ENCODE data around the gene RGS7. TPM values are rescaled to one million over a fixed set of nuclear protein-coding genes. Genes with fewer than 3 reads are reported as not detected.

Gene RGS7
- not detected in 2 replicates for total RNA-seq

GRCh38 chr1:241356519-241357365, at the start of gene RGS7:
Gene RGS7, minus strand, starts transcription at chr1:241357205.

Other genes starting within 250 kb of the RGS7 start
- 56.7 and 58.4 TPM in 2 replicates for gene FH, start 162.6 kb upstream of the RGS7 start, total RNA-seq
- 0.07 TPM in 1 of 2 replicates, not detected in the other for gene KMO, start 175.2 kb upstream of the RGS7 start, total RNA-seq

All from nasal cavity respiratory epithelium epithelial cell of viscerocranial mucosa (primary cell).